ENCODE data around the gene ABI3BP. TPM values are rescaled to one million over a fixed set of nuclear protein-coding genes. Genes with fewer than 3 reads are reported as not detected.

The ABI3BP gene
- total RNA-seq, 4 donors from 2014 or later = 7.9 to 32.6 (median 17.6) TPM

DNA sequence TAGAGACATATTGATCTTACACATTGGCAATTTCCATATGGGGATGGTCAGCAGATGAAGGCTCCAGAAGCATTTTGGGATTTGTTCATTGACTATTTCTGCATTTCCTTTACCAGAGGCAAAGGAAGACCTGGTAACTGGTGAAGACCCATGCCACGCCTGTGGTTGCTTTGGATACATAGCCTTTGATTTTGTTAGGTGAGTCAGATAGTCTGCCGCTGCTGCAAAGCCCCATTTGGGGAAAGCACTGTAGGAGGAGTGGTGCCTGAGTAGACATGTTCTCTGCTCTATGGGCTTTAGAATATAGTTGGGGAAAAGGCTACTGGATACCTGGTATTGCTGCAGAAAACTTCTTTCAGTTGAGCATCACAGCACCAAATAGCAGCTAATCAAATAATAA is 227.2 kb downstream of the ABI3BP start:
- intact Hi-C loops (cut with DNase I; ENCODE audit: low total_unique reads) = no loop called here
- in situ Hi-C loops (cut with MboI; ENCODE audit: low pct_ligation_motif_present in 1 of 4, low pct_unique_long_range_greater_than_20kb in 1 of 4, low sequenced_read_pairs in 3 of 4) = no loop called here
- no peak for DNase-seq
- no peak overlapping the region for H3K4me3 ChIP-seq
- TF ChIP-seq, protein P1, sequence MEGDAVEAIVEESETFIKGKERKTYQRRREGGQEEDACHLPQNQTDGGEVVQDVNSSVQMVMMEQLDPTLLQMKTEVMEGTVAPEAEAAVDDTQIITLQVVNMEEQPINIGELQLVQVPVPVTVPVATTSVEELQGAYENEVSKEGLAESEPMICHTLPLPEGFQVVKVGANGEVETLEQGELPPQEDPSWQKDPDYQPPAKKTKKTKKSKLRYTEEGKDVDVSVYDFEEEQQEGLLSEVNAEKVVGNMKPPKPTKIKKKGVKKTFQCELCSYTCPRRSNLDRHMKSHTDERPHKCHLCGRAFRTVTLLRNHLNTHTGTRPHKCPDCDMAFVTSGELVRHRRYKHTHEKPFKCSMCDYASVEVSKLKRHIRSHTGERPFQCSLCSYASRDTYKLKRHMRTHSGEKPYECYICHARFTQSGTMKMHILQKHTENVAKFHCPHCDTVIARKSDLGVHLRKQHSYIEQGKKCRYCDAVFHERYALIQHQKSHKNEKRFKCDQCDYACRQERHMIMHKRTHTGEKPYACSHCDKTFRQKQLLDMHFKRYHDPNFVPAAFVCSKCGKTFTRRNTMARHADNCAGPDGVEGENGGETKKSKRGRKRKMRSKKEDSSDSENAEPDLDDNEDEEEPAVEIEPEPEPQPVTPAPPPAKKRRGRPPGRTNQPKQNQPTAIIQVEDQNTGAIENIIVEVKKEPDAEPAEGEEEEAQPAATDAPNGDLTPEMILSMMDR (IDR thresholded peaks at IDR 0.05) = no peak
- TF ChIP-seq POLR2A (IDR thresholded peaks at IDR 0.05) (no peak), POLR2AphosphoS5 (IDR thresholded peaks at IDR 0.05) (no peak), EP300 (IDR thresholded peaks at IDR 0.05; ENCODE audit: low read depth) (no peak)
- no peaks in the 10 kb centered on the region for H3K36me3 ChIP-seq
- peaks cover 0 to 2% (median 0%) of the 10 kb centered on the region in 4 donors for H3K4me1 ChIP-seq
- WGBS, 2 donors (ENCODE audit: low coverage in 1 of 2) = 84 to 88% methylated on average over 2 of the region's 2 CpGs
- H3K27me3 ChIP-seq = no peaks in the 10 kb centered on the region
- H3K9me3 ChIP-seq = no peaks in the 10 kb centered on the region
- H3K27ac ChIP-seq = no peak overlapping the region

DNA sequence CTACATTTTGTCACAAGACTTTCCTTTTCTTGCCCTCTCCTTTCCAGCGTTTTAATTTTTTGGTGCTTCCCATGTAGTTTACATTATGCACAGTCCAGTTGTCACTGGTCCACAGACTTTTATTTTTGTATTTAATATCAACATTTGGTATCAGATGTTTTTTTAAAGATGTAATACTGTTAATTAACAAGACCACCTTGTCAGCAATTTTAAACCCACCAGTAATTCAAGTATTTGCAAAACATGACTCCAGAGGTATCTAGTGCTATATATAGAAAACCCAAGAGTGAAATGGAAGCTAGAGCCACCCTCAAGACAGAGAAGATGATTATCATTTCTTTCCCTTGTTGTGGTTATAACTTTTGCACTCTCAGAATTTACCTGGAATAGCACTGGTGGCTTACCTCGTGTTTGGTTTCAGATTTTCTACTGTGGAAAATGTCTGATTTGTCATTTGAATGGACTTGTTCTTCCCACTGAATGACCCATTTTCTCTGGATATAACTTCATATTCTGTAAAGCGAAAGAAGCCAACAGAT is 227.7 kb downstream of the ABI3BP start:
- no peak for TF ChIP-seq EP300 (IDR thresholded peaks at IDR 0.05; ENCODE audit: low read depth)
- no peak for TF ChIP-seq POLR2AphosphoS5 (IDR thresholded peaks at IDR 0.05)
- DNase-seq = no peak
- no peak overlapping the region for H3K4me3 ChIP-seq
- intact Hi-C loops (cut with DNase I; ENCODE audit: low total_unique reads) (no loop called here), in situ Hi-C loops (cut with MboI; ENCODE audit: low pct_ligation_motif_present in 1 of 4, low pct_unique_long_range_greater_than_20kb in 1 of 4, low sequenced_read_pairs in 3 of 4) (no loop called here)
- H3K9me3 ChIP-seq = no peaks in the 10 kb centered on the region
- no peaks in the 10 kb centered on the region for H3K27me3 ChIP-seq
- 80 to 89% methylated on average over 3 of the region's 3 CpGs for whole genome bisulfite sequencing, 2 donors (ENCODE audit: low coverage in 1 of 2)
- no peak overlapping the region for H3K27ac ChIP-seq
- peaks cover 0 to 5% (median 0%) of the 10 kb centered on the region in 4 donors for H3K4me1 ChIP-seq
- H3K36me3 ChIP-seq = no peaks in the 10 kb centered on the region

DNA sequence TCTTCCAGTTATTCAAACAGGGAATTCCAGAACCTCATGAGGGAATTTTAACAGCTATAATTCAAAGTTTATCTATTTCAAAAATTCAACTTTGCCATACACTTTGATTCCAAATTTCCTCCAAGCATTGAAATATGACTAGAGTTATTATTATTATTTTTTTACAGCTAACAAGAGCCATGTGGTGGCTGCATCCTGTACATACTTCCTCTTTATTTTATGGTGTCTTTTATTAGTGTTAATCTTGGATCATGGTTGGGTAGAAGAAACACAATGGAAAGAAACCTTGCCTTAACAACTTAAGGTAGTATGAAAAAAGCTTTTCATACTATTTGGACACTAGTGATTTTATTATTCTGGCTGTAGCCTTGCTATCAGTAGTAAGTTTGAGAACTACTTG is 231.3 kb downstream of the ABI3BP start:
- Histone ChIP-seq H3K27me3 (no peaks in the 10 kb centered on the region), H3K4me3 (no peak overlapping the region), H3K36me3 (no peaks in the 10 kb centered on the region), H3K27ac (no peak overlapping the region), H3K4me1 (peaks cover 0 to 5% (median 0%) of the 10 kb centered on the region in 4 donors), H3K9me3 (no peaks in the 10 kb centered on the region)
- in situ Hi-C loops (cut with MboI; ENCODE audit: low pct_ligation_motif_present in 1 of 4, low pct_unique_long_range_greater_than_20kb in 1 of 4, low sequenced_read_pairs in 3 of 4) = no loop called here
- no peak for TF ChIP-seq EP300 (IDR thresholded peaks at IDR 0.05; ENCODE audit: low read depth)
- TF ChIP-seq POLR2A (IDR thresholded peaks at IDR 0.05) = no peak
- no peak for TF ChIP-seq POLR2AphosphoS5 (IDR thresholded peaks at IDR 0.05)
- TF ChIP-seq, protein P1 (IDR thresholded peaks at IDR 0.05) = no peak
- intact Hi-C loops (cut with DNase I; ENCODE audit: low total_unique reads) = no loop called here
- no peak for DNase-seq

DNA sequence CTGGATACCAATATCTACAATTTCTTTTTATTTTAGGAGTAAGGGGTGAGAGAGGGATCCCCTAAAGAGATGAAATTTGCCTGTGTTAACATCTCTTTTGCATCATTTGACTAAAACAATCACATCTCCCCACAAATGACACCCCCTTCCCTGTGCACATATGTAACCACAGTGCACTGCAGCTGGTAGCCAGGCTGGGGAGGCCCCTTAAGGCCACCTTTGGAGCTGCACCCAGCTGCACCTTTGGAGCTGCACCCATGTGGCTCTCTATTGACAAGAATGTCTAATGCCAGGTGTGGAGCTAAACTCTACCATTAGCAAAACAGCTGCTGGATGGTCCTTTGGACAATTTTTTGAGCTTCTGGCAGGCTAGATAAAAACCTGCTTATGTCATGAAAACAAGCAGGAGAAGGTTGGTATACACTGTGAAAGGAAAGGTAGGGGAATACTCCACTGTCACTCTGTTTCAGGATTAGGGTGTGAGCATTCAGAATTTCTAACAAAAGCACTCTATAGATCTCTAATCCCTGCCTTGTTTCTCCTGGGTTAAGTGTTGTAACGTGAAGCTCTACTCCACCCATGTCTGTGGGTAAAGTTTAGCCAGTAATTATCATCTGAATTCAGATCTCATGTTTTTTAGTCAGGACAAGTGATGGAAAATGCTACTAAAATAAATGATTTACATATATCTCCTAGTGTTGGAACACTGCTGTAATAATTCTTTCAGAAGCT is 231.8 kb downstream of the ABI3BP start:
- TF ChIP-seq POLR2AphosphoS5 (IDR thresholded peaks at IDR 0.05) (no peak), EP300 (IDR thresholded peaks at IDR 0.05; ENCODE audit: low read depth) (no peak)
- TF ChIP-seq, protein P1 (IDR thresholded peaks at IDR 0.05) = peak in 2 of 5 experiments; percentile 12
- Histone ChIP-seq H3K4me3 (no peak overlapping the region), H3K4me1 (peaks cover 0 to 5% (median 0%) of the 10 kb centered on the region in 4 donors), H3K27ac (no peak overlapping the region), H3K36me3 (no peaks in the 10 kb centered on the region), H3K27me3 (no peaks in the 10 kb centered on the region), H3K9me3 (no peaks in the 10 kb centered on the region)
- DNase-seq = peak; percentile 17
- intact Hi-C loops (cut with DNase I; ENCODE audit: low total_unique reads) = no loop called here
- 38 to 46% methylated on average over 1 of the region's 1 CpG for WGBS, 2 donors (ENCODE audit: low coverage in 1 of 2)
- in situ Hi-C loops (cut with MboI; ENCODE audit: low pct_ligation_motif_present in 1 of 4, low pct_unique_long_range_greater_than_20kb in 1 of 4, low sequenced_read_pairs in 3 of 4) = no loop called here

All from transverse colon (tissue), 4 donors.